A549 treated with GW870086 at 1 μM for 4 hours (cell line): Measurements from ENCODE around the gene BRWD1. TPM values are rescaled to one million over a fixed set of nuclear protein-coding genes. Genes with fewer than 3 reads are reported as not detected.

Experiments
- total RNA-seq: library from RNA; stranded (reverse); fragments of 200-300 nt; extraction: Qiagen RNA extraction; gene quantifications from 5 replicates; pipeline ENCODE4 v1.2.3, GENCODE V29; 2022; ENCODE audit warnings: low read depth

Gene BRWD1
- total RNA-seq, result 6.2 to 11.7 TPM (median 9.8 TPM) in 5 replicates

DNA sequence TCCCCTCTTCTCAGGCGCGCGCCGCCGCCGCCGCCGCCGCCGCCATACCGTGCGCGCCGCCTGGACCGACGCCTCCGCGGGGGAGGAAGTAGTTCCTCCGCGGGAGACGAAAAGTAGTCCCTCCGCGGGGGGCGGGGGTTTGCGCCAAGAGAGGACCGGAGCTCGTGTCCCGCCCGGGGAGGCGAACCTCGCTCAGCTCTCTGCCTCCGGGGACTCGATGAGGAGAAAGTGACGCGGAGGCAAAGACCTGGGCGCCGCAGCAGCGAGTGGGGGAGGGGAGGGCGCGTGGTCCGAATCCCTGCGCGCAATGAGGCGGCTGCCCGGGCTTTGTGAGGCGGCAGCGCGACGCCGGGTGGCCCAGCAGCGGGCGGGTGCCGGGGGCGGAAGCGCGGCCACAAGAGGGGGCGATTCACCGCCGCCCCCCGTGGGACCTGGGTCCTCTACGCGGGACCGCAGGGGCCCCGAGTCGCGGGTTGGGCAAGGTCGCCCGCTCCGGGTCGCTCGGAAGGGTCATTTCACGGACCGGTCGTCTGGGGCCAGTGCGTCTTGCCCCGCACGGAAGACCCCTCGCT lies at the start of gene BRWD1:
Gene BRWD1, minus strand, starts transcription at position 62 of the 572 bp plus-strand sequence. CDS start 141 bp downstream, outside the sequence.

DNA sequence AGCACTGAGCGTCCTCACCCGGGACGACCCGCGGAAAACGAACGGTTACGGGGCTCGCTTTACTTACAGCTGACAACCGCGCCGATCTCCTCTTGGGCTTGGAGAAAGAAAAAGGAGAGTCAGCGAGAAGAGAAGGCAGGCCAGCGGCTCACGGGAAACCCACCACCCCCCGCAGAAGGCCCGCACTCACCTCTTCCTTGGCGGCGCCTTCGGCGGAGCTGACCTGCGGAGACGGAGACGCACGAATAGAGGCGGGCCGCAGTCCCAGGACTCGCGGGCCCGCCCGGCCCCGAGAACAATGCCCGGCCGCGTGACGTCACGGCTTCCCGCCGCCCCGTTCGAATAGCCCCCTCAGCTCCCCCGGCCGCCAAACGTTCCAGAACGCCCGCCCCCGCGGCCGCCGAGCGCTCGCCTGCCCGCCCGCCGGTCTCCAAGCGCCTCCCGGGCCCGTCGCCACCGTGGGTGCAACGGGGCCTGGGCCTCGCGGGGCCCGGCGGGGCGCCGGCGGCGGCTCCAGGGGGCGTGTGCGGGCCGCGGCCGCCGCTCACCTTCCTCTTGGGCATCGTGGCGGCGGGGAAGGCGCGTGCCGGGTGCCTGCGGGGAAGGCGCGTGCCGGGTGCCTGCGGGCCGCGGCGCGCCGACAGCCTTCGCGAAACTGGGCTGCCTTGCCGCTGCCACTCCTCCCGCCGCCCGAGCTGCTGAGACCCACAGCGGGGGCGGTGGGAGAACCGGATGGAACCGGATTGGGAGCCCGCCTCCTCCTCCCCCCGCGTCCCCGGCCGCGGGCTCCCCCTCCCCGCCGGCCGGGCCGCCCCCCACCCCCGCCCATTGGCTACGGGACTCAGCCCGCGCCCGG lies 35.2 kb upstream of the BRWD1 start, which contains the start of gene HMGN1:
Gene HMGN1, minus strand, starts transcription at position 734 of the 856 bp plus-strand sequence. Its CDS starts 171 bp downstream, at position 563.

DNA sequence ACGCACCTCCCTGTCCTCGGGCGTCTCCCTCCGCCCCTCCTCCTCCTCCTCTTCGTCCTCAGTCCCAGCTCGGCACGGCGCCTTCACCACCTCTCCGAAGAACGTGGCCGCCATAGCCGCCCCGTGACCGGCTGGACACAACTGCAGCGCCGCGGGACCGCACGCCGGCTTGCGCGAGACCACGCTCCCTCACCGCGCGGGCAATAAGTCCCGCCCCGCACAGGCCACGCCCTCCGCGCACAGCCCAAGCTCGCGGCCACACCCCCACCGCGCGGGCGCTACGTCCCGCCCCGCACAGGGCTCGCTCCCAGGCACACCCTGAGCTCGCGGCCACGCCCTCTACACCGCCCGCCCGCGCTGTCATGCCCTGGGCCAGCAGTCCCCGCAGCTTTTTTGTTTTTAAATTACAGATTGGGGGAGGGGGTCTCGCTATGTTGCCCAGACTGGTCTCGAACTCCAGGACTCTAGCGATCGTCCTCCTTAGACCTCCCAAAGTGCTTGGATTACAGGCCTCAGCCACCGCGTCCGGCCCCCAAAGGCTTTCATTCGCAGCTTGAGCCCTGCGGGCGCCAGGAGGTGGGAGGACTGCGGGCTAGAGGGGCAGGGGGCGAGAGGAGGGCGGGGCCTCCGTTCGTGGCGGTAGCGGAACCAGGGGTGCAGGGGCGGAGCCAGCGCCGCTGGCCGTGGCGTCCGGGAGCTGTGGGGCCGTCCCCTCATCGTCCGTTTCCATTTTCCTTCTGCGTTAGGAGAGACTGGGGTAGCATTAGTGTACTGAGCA lies 130.0 kb downstream of the BRWD1 start, which contains the start of gene PSMG1:
Gene PSMG1, minus strand, starts transcription at position 180 of the 778 bp plus-strand sequence. Its CDS starts 66 bp downstream, at position 114.

Other genes with a start within 250 kb of the BRWD1 start
- 74.4 to 98.1 TPM (median 92.4 TPM) in 5 replicates for gene PSMG1, start 130.2 kb downstream of the BRWD1 start, total RNA-seq
- gene HMGN1, start 35.5 kb upstream of the BRWD1 start, total RNA-seq, result 158 to 183 TPM (median 176 TPM) in 5 replicates
- gene LCA5L, start 132.1 kb upstream of the BRWD1 start, total RNA-seq, result 0.89 to 1.6 TPM (median 1.3 TPM) in 5 replicates
- gene SH3BGR, start 138.3 kb upstream of the BRWD1 start, total RNA-seq, result 0.46 to 1.3 TPM (median 0.60 TPM) in 5 replicates